Measurements from ENCODE around the gene TULP3.

The TULP3 gene

DNA sequence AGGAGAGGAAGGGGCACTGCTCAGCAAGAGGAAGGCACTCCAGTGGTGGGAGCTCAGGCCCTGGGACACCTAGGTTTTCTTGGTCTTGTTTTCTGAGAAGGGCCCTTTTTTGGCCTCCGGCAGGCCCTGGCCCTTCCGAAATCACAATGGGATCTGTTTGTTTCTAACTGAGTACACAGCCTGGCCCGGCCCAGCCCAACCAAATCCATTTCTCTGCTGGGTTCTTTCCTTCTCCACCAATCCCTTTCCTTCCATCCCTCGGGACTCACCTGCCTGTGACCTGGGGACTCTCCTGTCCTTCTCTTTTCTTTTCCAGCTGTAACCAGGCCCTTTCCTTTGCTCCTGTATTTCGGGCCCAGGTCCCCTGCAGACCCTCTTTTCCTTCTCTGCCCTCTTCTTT, 87.1 kb downstream of the TULP3 start:
- DNase-seq: no peak

DNA sequence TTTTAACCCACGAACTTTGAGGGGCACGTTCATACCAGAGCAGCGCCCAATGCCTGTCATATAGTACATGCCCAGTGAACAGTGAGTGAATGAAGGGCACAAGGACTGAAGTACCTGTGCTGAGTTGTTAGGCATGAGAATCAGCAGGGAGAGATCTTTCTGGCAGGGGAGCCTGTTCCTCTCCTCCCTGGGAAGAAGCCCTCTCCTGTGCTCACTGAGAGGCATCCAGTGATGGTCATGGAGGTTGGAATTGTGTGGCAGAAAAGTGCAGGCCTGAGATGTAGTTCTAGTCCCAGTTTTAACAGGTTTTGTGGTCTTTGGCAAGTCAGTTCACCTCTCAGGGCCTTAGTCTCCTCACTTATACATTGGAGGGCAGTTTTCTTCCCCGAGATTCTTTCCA, 89.1 kb downstream of the TULP3 start:
- DNase-seq: no peak

DNA sequence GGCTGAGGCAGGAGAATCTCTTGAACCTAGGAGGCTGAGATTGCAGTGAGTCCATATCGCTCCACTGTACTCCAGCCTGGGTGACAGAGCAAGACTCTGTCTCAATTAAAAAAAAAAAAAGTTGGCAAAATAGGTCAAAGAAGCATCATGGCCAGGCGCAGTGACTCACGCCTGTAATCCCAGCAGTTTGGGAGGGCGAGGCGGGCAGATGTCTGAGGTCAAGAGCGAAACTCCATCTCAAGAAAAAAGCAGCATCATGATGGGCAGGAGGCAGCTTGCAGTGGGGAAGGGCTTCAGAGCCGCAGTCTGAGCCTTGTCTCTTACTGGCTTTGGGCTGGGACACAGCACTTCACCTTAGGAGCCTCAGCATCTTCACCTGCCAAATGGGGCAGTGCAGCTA, 89.9 kb downstream of the TULP3 start:
- no peak for DNase-seq

DNA sequence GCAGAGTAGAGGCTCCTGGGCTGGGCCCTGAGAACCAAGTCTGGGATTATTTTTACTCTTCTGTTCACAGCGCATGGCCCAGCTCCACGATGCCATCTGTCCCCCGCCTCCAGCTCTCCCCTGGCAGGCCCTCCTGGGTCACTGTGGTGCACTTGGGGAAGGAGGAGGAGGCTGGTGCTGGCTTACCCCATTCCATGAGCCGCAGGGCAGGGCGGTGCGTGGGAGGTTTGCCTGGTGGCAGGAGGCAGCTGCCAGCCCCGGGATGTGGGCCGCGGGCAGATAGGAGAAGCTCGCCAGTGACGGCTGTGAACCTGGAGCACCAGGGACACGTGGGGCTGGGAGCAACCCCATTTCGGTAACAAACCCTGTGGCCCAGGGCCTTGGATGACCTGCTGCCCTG, 91.7 kb downstream of the TULP3 start:
- no peak for DNase-seq

DNA sequence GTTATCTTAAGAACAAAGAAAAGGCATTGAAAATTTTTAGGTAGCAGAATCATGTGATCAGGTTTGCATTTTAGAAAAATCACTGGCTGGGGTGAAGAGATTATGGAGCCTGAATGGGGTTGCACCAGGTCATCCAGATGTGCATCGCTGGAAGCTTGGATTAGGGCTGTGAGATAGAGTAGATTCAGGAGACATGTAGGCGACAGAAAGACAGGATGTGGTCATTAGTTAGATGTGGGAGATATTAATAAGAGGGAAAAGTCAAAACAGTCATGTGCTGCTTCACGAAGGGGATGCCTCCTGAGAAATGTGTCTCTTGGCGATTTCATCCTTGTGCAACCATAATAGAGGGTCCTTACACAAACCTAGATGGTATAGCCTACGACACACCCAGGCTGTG, 93.6 kb downstream of the TULP3 start:
- no peak for DNase-seq

DNA sequence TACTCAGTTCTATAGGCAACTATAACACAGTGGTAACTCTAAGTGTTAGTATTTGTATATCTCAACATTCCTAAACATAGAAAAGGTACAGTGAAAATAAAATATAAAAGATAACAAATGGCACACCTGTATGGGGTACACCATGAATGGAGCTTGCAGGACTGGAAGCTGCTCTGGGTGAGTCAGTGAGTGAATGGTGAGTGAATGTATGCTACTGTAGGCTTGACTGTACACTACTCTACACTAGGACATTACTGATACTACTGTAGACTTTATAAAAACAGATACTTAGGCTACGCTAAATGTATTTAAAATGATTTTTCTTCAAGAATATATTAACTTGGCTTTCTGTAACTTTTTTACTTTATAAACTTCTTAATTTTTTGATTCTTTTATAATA, 94.0 kb downstream of the TULP3 start:
- DNase-seq: no peak

DNA sequence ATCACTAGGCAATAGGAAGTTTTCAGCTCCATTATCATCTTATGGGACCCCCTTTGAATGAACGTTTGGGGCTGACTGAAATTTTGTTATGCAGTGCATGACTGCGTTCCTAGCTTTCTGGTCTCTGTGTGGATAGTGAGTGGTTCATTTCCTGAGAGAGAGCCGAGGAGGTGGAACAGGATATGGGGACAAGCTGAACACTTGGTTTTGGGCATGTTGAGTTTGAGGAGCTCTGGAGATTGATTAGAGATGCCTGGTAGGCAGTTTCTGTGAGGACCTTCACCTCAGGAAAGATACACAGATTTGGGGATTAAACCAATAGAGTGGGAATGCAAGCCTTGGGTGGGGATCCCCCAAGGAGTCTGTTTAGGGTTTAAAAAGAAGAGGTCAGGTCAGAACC, 96.2 kb downstream of the TULP3 start:
- DNase-seq: no peak

DNA sequence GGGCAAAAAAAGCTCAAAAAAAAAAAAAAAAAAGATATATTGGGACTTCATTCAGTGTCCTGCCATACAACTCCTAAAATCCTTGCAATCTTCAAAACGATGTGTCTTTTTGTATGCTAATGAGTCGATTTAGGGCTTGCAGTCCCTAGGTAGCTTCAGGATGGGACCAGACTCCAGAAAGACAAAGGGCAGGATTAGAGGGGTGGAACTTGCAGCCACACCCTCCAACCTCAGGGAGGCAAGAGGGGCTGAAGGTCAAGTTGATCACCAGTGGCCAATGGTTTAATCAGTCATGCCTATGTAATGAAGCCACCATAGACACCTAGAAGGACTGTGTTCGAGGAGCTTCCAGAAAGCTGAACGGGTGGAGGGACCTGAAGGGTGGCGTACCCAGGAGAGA, 97.8 kb downstream of the TULP3 start:
- no peak for DNase-seq
